NCI-H1048 (cell line): ENCODE results near the gene SYT3.
"Not testable (repeated sequence)": the region's sequence is repeated elsewhere in the genome, so short reads cannot be mapped to it uniquely, and the experiment has no call there.

ENCODE experiments used
- DNase-seq: peaks from one replicate; lab custom pipeline; 2025; lab: John Stamatoyannopoulos, UW

The SYT3 gene

GRCh38 chr19:50602935-50603334, 36.7 kb downstream of the SYT3 start:
- DNase-seq: no peak

GRCh38 chr19:50602496-50602895, 37.2 kb downstream of the SYT3 start:
- DNase-seq: no peak

- no peak for DNase-seq
These were observed 37.6 kb downstream of the SYT3 start for GRCh38 chr19:50602089-50602422.

GRCh38 chr19:50601407-50602088, 38.1 kb downstream of the SYT3 start:
- DNase-seq: no peak

- no peak for DNase-seq
These were observed 40.3 kb downstream of the SYT3 start for GRCh38 chr19:50599427-50599826.

- DNase-seq: no peak
These were observed 49.5 kb downstream of the SYT3 start for GRCh38 chr19:50590191-50590590.

GRCh38 chr19:50581795-50582660, 57.7 kb downstream of the SYT3 start:
- DNase-seq: not testable (repeated sequence)

- DNase-seq: no peak
These were observed 58.6 kb downstream of the SYT3 start for GRCh38 chr19:50580970-50581634.

GRCh38 chr19:50580240-50580639, 59.4 kb downstream of the SYT3 start:
- DNase-seq: no peak

GRCh38 chr19:50576769-50577168, 62.9 kb downstream of the SYT3 start:
- DNase-seq: not testable (repeated sequence)

GRCh38 chr19:50573741-50574461, 65.8 kb downstream of the SYT3 start:
- DNase-seq: no peak
